GM18505 (cell line): Measurements from ENCODE around the gene CHN2.

ENCODE experiments used
- ATAC-seq: cut with Tn5 transposase; IDR thresholded peaks from one replicate; pipeline ENCODE4 v1.9.1; 2021; ENCODE audit not compliant: unreplicated experiment
- POLR2A ChIP-seq: IDR thresholded peaks from 4 replicates; pipeline ENCODE4 v1.6.1; 2011; ENCODE audit warnings: borderline replicate concordance; ENCODE audit not compliant: insufficient read depth, insufficient read length; ENCODE audit errors: extremely low read depth

The CHN2 gene

DNA sequence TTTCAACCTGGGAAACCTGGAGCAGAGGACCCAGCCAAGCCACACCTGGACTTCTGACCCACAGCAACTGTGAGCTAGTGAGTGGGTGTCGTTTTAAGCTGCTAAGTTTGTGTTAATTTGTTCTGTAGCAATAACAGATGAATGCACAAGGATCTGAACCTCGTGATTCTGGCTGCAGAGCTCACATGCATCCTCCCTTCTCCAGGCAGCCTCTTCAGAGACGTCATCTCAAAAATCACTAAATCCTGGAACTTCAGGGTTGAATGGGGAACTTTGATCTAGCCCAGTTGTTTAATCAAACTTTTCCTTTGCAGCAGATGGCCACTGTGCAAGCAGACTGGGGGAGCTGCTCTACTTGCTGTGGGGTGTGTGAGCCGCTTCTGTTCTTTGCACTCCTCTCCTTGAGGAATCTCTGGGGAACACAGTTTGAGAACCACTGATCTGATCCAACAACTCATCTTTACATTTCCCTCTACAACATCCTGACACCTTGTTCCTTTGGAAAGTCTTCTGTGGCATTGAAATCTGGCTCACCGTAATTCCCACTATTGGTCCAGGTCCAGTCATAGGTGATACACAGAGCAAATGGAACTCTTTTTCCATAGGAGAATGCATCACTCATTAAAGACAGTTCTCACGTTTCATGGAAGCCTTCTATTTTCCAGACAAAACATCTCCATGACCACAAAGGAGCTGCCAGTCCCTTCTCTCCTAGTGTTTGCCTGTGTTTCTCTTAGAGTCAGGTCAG is 90.3 kb downstream of the CHN2 start:
- no peak for TF ChIP-seq POLR2A

DNA sequence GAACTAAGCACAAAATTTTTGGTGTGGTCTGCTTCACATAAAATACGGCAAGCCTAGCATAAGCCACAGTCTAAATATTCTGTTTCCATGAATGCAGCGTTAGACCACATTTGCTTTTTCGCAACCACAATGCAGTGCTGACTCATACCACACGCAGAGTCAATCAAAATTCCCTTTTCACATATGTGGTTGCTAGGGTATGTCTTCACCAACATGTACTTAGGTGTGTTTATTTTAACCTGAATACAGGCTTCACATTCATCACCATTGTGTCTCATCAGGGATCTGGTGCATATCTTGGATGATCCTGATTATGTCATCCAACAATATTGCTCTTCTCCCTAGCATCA is 90.8 kb downstream of the CHN2 start:
- peak; percentile 78 for ATAC-seq
- no peak for TF ChIP-seq POLR2A

More for the DNA sequence above, 90.3 kb downstream of the CHN2 start:
- ATAC-seq: no peak

DNA sequence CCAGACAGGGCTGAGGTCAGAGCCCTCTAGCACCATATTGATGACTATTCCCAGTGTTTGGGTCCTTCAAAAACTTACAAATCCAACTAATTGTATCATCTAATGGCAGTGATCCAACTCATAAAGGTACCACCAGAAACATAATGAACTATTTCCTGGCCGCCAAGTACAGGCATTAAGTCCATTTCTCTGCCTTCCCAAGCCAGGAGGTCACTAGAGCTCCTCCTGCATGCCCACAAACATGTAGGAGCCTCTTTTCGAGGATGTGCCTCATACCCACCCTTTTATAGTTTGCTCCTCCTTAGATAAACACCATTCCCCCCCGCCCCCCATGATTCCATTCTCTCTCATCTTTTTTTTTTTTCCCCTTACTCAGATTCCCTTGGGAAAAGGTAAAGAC is 91.3 kb downstream of the CHN2 start:
- no peak for TF ChIP-seq POLR2A

DNA sequence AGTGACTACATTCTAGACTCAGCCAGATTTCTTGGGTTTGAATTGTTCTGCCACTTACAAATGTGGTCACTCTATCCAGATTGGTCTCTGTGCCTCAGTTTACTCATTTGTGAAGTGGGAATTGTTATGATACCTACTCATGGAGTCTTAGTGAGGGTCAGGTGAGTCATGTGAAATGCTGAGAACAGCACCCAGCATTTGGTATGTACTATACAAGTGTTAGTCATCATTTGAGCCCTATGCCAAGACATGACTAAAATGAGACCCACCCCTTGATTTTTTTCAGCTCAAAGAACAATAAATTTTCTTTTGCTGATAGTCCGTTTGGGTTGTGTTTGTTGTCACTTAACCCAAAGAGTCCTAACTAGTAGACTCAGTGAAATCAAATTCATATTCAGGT is 92.8 kb downstream of the CHN2 start:
- TF ChIP-seq POLR2A: no peak
- no peak for ATAC-seq

More for the DNA sequence above, 91.3 kb downstream of the CHN2 start:
- ATAC-seq: no peak

DNA sequence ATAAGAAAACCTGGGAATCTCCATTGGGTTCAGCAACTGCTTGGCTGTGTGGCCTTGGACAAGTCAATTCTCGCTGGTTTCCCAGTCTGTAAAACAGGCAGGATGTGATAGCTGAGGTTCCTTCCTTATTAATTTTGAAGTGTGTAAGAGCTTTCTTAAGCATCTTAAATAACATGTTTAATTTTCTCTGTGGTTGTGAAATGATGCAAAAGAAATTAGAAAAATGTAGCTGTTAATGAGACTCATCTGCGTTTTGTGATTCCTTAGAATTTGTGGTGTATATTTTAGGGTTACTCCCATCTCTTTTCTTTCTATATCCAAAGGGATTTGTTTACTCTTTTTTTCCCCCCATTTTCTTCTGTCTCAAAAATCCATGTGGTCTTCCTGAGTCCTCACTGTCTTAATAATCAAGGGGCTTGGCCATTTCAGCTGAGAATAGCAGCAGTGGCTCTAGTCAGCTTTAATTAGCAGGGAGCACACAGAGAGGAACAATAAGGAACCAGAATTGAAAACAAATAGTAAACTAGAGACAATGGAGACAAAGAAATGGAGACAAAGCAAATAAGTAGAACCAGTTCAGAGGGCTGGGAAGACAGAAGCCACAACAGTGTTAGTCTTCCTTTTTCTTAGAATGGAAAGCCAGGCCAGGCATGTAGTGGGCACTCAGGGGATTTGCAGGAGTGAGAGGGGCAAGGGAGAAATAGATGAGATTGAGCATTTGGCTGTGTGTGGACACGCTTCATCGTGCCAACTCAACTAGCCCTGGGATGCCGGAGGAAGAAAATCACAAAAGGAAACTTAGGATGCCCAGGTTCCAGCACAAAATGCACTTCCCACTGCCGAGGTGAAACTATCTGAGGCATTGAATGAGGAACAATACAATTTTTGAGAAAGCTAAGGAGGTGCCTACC is 93.9 kb downstream of the CHN2 start:
- ATAC-seq: no peak

DNA sequence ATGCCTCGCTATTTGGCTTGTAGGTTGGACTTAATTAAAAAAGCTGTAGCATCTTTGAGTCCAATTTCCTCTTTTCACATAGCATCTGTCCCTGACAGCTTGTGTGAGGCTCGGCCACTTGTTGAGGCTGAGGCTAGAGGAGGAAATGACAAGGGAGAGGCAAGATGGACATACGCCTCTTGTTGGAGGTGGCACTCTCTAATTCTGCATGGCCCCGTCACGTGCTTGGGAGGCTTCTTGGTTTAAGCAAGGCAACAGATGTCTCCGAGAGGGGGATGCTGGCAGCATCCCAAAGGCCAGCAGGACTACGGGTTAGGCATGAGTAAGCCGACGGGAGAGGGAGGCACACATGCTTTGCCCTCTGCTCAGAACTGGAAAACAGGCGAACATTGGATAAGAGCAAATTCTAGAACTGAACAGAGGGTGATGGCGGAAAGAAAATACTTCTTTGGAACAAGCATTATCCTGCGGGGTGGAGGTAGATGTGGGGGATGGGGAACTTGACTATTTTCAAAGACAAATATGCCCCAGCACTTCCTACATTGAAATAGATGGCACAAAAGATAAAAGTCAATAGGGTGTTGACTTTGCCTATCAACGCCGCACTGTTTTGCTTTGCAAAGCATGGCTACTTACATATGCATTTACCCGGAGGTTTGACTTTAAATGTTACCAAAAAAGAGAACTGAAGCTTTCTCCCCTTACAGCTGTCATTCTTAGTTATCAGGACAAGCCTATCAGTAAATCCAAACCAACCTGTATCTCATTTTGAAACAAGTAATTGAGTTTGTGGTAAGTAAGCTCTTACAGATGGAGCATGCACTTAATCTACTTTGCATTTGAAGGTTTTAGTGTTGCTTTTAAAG is 94.8 kb downstream of the CHN2 start:
- peak; percentile 61 for ATAC-seq
- TF ChIP-seq POLR2A: no peak

More for the DNA sequence above, 93.9 kb downstream of the CHN2 start:
- TF ChIP-seq POLR2A: no peak

DNA sequence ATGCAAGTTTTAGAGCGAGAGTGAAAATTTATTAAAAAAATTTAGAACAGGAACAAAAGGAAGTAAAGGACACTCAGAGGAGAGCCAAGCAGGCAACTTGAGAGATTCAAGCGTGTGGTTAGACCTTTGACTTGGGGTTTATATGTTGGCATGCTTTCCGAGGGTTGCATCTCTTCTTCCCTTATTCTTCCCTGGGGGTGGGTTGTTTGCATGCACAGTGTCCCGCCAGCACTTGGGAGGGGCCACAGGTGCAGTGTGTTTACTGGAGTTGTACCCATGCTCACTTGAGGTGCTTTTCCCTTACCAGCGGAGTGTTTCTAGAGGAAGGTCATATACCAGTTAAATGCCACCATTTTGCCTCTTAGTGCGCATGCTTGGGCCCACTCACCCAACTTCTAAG is 96.3 kb downstream of the CHN2 start:
- TF ChIP-seq POLR2A: no peak
- no peak for ATAC-seq

DNA sequence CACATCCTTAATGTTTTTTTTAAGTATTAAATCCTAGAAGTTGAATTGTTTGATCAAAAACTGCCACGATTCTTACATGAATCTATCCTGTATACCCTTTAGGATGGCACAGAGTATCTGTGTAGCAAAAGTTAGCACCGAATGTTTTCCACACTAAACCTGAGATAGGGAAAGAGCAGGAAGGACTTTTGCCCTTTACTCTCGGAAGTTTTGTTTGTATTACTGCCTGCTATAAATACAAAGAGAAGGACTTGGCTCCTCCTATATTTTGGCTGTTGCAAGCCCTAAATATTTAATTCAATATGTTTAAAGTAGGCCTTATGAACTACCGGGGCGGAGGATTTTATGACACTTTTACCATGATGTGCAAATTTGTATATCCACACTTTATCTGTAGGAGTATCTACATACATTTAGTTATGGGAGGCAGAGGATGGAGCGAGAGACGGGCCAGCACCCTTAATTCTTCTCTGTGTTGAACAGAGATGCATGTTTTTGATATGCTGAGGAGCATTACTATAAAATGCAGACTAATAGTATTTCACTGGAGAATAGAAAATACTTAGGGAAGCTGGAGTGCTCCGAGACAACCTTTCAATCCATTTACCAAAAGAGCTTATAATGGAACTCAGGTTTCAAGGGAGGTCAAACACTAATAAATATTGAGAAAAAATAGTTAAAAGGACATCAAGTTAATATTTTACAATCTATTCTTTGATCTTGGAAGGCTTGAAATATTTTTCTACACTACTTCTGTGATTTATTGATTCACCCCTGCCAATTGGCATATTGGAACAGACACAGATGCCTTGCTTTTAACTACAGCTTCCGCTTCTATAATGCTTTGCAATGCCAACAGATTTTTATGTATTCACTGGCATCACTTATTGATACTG is 97.4 kb downstream of the CHN2 start:
- ATAC-seq: no peak
- no peak for TF ChIP-seq POLR2A

DNA sequence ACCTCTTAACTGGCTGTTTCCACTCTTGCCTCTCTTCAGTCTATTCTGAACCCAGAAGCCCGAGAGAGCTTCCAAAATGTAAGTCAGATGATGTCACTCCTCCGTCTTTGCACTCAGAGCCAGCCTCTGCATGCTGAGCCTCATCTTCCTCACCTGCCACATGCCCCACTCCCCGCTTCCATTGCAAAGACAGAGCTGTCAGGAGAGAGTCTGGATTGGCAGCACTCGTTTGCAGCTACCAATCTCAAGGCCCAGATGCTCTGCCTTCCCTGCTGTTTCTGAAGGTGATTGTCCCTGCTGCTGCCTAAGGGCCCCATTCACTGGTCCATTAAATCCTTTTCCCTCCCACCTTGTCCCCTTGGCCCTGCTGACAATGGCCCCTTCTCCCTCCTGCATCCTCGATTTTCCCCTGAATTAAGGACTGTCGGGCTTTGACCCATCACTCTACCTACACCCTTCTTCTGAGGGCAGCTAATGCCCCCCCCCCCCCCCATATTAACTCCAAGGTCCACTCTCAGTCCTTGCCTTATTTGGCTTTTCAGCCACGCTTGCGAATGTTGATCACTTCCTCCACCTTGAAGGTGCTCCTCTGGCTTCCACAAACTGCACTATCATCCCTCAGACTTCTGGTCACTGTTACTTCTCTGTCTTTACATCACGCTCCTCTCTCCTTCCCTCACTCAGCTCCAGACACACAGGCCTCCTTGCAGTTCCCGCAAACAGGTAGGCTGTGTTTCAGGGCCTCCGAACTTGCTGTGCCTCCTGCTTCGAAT is 98.5 kb downstream of the CHN2 start:
- no peak for ATAC-seq
- no peak for TF ChIP-seq POLR2A

DNA sequence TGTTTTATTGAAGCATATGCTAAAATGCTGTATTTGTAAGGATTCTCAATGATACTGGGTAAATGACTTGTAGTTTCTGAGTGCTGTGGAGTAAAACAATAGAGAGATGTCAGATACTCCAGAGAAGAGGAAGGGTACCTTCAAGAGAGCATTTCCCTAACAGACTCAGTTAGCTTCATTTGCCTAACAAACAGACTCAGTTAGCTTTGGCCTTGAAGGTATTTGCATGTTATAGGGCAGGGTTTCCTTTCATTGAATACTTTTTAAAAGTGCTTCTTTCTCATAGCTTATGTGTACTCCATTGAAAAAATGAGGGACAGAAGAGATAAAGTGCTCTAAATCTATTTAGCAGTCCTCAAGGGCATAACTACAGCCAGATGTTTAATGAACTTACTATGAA is 101.8 kb downstream of the CHN2 start:
- no peak for ATAC-seq

DNA sequence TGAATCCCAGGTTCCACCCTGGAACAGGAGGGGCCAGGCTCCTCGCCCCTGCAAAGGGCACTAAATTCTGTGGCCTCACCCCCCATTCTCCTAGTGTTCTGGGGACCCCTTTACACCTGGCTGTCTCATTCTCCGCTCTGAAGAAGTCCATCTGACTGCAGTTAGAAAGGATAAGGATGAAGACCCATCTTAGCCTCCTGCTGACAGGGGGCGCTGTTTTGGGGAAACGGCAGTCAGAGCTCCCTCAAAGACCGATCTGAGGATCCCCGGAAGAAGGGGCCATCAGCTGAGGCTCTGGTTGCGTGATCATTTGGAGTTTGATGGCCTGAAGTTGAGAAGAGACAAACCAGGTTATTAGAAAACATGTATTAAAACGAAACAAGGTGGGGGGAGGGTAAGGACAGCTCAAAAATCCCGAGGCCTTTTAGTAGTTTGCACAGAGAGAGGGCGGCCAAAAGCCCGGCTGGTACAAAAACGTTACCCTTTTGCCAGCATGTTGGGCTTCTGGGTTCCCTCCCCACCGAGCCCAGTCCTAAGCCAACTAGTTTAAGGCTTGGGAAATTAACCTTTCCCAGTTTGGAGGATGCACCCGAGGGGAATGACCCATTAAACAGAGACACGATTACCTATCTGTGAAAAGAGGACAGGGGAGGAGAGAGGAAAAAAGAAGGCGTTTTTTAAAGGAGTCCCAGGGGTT is 102.8 kb downstream of the CHN2 start:
- no peak for TF ChIP-seq POLR2A
- ATAC-seq: no peak

More for the DNA sequence above, 101.8 kb downstream of the CHN2 start:
- no peak for TF ChIP-seq POLR2A
